ENCODE measurements around the gene ZDHHC21. TPM values are rescaled to one million over a fixed set of nuclear protein-coding genes. Genes with fewer than 3 reads are reported as not detected.
A peak's percentile ranks its signal among the peaks of the same experiment; 100 is the strongest.

Gene ZDHHC21
- total RNA-seq, 1 experiment from 2014 or later = 9.0 TPM

- Histone ChIP-seq H3K4ac (ENCODE audit: low read depth, low read length) (no peak overlapping the region), H4K8ac (replicated peaks; ENCODE audit: insufficient read length, low read depth, low read length) (no peak overlapping the region), H3K23ac (ENCODE audit: insufficient read length, low read depth, low read length) (no peak overlapping the region), H3K56ac (ENCODE audit: insufficient read length, low read depth, low read length) (no peak overlapping the region), H2BK5ac (ENCODE audit: insufficient read length, low read length) (no peak overlapping the region), H2AK5ac (ENCODE audit: insufficient read length, low read length) (no peak overlapping the region), H2BK15ac (ENCODE audit: low read depth, low read length) (no peak overlapping the region), H3K27ac (ENCODE audit: insufficient read length, low read depth, low read length) (no peak overlapping the region), H3K9ac (ENCODE audit: extremely low read depth, insufficient read length, low read length) (no peak overlapping the region), H2BK20ac (ENCODE audit: low read depth, low read length, poor library complexity, severe bottlenecking) (no peak overlapping the region), H4K20me1 (ENCODE audit: control insufficient read depth, insufficient read depth, insufficient read length) (no peaks in the 10 kb centered on the region), H2BK12ac (ENCODE audit: insufficient read length, low read depth, low read length) (no peak overlapping the region), H3K18ac (ENCODE audit: insufficient read length, low read depth, low read length) (no peak overlapping the region), H3K79me1 (ENCODE audit: insufficient read depth, low read depth, low read length, poor library complexity, severe bottlenecking) (no peaks in the 10 kb centered on the region), H4K91ac (ENCODE audit: insufficient read length, low read depth, low read length) (no peak overlapping the region), H3K4me2 (ENCODE audit: insufficient read depth, insufficient read length, low read length) (no peak overlapping the region), H3K79me2 (ENCODE audit: insufficient read depth, low read length) (no peaks in the 10 kb centered on the region), H2BK120ac (ENCODE audit: low read depth, low read length, poor library complexity, severe bottlenecking) (no peak overlapping the region), H3T11ph (ENCODE audit: low read length) (no peak overlapping the region), H3K4me1 (ENCODE audit: insufficient read depth, low read length) (no peaks in the 10 kb centered on the region), H3K14ac (ENCODE audit: insufficient read depth, low read length) (no peak overlapping the region), H3K9me3 (ENCODE audit: control insufficient read depth, low read depth, low read length) (no peaks in the 10 kb centered on the region), H3K27me3 (ENCODE audit: insufficient read depth, low read length) (no peaks in the 10 kb centered on the region), H2AFZ (ENCODE audit: low read length) (no peak overlapping the region), H3K23me2 (ENCODE audit: insufficient read length, low read depth, low read length, poor library complexity, severe bottlenecking) (no peaks in the 10 kb centered on the region), H4K5ac (ENCODE audit: insufficient read length, low read depth, low read length) (no peak overlapping the region)
- Mint-ChIP-seq H3K9me3 (peaks cover 16 to 22% of the 10 kb centered on the region in 2 experiments), H3K36me3 (ENCODE audit: insufficient read depth in 1 of 3, low read depth in 3 of 3) (peaks cover 15 to 38% (median 32%) of the 10 kb centered on the region in 3 experiments), H3K27ac (no peak overlapping the region; a peak in 1 of 7 replicates), H3K27me3 (ENCODE audit: low read depth) (no peaks in the 10 kb centered on the region), H3K4me3 (no peak overlapping the region), H3K4me1 (peaks cover 4 to 6% of the 10 kb centered on the region in 2 experiments; a peak in 2 of 4 replicates)
- no peak for DNase-seq
- no CpG with 5 or more reads among the region's 4 CpGs for WGBS (ENCODE audit: extremely low coverage, insufficient read length, low lambda C conversion rate)
- TF ChIP-seq CTCF (conservative IDR thresholded peaks at IDR 0.05) = peak; percentile 77
These were observed 40.4 kb downstream of the ZDHHC21 start for GRCh38 chr9:14652729-14653377.
